Measurements from ENCODE around the gene TLX2.

The TLX2 gene

GRCh38 chr2:74497777-74498499 lies 16.3 kb upstream of the TLX2 start:
- DNase-seq, result no peak

GRCh38 chr2:74498500-74499266 lies 15.6 kb upstream of the TLX2 start:
- no peak for DNase-seq

DNA sequence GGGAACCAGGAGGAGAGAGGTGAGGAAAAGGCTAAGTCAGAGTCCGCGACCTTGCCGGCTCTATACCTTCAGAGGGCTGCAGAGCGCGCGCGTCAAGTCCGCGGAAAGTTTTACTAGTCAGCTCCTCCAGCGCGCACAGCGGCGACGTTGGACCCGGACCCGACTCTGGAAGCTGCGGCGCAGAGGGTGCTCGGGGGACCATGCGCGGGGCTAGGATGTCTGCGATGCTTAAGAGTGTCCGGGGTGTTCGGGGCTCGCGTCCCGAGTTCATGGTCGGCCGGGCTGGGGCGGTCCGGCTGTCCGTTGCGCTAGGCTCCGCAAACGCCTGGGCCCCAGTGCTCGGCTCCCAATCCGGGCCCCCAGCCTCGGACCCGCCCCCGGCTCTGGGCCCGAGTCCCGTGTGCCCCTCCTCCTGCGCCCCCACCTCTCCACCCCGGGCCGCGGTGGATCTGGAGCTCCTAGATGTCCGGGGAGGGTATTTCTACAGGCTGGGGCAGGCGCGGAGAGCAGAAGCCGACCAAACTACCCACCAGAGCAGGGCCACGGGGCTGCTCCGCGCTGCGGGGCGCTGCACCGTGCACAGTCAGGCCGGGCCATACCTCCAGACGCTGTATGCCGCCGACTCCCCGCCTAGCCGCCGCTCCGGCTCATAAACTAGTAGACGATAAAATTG lies 14.8 kb upstream of the TLX2 start, which contains the start of gene LBX2:
Gene LBX2, minus strand, starts transcription at position 337 of the 673 bp plus-strand sequence. Its CDS starts 66 bp downstream, at position 271.
- DNase-seq, result no peak

DNA sequence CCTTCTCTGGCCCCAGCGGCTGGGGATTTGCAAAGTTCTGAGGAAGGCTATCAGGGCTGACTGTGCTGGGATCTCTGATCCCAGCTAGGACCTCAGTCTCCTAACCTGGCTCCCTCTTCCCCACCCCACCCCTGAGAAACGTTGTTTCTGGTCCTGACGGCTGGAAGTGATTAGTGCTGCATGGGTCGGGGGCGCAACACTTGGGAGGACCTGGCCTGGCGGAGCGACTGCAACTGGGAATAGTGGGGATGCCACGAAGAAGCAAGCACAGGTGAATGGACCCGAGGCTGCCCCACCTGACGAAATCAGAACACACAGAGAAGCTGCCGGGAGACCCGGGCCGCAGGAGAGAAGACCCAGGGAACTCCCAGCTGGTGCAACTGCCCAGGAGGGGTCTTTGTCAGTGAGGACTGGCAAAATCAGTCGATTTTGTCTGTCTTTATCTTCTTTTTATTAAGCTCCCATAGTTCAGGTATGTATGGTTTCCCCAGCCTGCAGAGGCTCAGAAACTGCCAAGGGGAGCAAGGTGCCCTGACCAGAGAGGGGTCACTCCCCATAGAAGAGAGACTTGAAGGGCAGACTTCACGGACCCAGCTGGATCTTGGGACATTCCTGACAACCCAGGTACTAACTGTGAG lies 14.2 kb upstream of the TLX2 start:
- no peak for DNase-seq

- DNase-seq, result no peak
Observed at GRCh38 chr2:74500578-74500946, 13.7 kb upstream of the TLX2 start.

DNA sequence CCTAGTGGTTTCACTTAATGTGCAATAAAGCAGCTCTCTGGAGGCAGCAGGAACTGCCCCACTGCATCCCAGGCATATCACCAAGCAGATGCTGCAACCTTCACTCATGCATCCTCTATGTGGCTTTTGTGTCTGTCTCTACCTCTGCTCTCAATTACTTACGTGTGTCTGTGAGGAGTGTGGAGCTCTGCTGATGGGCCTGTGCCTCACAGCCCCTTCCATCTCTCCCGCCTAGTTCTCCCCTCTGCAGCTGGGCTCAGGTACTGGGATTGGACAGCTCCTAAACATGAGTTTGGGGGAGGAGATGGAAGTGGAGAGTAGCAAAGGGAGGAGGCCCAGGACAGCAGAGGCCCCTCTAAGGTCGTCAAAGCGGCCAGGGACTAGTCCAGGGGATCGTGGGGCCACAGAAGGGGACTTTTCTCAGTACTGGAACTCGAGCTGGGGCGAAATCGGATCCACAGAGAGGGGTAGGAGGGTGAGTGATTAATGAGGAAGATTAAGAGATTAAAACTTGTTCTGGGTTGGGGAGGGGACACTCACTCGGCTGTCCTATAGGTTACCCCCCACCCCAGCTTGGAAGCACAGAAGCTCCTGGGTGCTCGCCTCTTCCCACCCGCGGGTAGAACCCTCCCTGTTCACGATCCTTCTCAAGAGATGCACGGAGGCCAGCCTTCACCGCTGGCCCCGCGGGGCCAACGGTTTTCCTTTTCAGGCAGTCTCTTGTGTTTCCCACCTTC lies 12.7 kb upstream of the TLX2 start:
- no peak for DNase-seq

GRCh38 chr2:74502147-74502719 lies 12.0 kb upstream of the TLX2 start:
- DNase-seq, result no peak

DNA sequence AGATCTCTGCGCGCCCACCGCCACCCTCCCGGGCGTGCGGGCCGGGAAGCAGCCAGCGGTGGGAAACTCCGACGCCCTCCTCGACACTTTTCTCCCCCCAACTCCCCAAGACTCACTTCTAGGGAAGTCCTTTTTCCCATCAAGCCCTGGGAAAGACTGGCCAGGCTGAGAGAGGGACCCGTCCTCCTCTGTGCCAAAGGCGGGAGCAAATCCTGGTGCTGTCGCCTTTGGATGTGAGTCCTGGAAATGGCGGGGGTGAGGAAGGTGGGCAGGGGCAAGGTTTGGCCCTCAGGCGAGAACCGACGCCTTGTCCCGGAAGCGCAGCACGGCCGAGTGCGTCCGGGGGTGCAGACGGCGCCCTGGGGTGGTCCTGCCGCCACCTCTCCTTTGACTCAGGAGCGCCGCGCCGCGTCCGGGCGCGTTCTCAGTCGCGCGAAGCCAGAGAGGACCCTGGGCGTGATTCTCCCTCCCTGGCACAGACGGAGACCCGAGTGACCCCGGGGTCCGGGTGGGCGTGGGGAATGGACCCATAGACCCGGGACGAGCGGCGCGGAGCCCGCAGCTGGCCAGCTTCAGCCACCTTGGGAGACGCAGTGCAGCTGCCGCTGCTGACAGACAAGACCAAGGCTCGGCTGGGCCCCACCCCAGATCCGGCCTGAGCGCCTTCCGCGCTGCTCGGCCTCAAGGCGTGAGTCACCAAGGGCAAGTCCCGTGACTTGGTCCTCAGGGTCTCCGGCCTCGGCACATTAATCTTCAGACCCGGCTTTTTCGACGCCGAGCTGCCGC lies 11.3 kb upstream of the TLX2 start:
- peak; percentile 49 for DNase-seq

DNA sequence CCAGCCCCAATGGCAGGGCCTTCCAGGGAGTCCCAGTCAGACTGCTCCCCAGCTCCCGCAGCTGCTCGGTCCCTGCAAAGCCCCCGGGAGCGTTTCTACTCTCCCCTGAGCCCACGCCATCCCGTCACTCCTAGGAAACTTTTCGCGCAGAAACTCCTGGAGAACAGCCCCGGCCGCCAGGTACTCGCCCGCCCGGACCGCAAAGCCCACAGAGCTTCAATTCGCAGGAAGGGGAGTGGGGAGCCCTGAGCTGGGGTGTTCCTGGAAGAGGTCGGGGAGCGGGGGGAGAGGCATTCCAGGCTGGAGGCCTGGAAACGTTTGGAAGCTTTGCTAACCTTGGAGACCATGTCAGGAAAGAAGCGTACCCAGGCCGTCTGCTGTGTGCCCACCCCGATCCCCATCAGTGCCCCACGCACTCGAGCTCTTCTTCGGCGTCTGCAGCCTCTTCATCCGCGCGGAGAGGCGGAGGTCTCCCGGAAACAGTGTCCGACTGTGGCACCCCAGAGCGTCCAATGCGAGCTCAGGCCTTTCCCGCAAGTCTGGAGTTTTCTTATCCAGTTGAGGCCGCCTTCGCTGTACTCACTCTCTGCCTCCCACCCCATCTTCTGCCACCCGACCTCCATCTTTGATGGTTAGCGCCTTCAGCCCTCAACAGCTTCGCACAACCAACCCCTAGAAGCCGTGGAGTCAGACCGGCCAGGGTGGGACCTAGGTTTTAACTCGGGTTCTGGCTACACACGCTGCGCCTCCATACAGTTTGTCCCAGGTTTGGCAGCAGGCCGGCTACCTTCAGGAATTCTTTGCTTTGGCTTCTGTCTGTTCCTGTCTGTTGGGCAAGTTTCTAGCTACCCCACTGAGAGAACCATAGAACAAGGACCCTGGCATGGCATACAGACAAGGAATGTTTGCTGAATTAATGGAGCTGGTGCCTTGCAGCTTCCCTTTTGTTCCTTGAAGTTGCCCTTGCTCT lies 10.5 kb upstream of the TLX2 start:
- DNase-seq, result no peak

- no peak for DNase-seq
Observed at GRCh38 chr2:74504591-74504990, 9.7 kb upstream of the TLX2 start.

- DNase-seq, result no peak
Observed at GRCh38 chr2:74505448-74506246, 8.6 kb upstream of the TLX2 start.

GRCh38 chr2:74507145-74507925 lies 6.9 kb upstream of the TLX2 start, which contains the start of gene PCGF1:
Gene PCGF1, minus strand, starts transcription at chr2:74507695. Its CDS starts 27 bp downstream, at chr2:74507668.
- peak; percentile 96 for DNase-seq

DNA sequence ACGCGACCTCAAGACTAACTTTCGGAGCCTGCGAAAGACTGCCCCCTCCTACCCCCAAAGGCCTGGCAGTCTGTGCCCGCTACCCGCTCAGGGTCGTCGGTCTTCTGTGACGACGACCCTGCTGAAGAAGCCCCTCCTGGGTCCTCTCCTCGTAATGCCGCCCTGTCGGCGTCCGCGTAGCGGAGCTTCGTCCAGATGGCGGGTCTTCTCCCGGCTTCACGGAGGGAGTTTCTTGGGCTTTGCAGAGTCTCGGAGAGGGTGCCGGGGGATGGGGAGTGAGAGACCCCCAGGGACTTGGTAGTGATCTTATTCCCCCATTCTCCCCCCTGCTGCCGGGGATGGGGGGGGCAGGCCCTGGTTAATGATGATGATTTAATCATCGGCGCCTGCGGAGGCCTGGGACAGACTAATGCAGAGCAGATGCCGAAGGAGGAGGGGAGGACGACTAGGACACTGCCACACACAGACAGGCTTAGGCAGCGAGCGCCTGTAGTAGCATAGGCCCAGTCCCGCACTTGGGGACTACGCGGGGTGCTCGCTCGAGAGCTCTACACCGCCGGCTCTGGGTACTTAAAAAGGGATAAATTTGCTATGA lies 6.2 kb upstream of the TLX2 start:
- DNase-seq, result peak; percentile 34

DNA sequence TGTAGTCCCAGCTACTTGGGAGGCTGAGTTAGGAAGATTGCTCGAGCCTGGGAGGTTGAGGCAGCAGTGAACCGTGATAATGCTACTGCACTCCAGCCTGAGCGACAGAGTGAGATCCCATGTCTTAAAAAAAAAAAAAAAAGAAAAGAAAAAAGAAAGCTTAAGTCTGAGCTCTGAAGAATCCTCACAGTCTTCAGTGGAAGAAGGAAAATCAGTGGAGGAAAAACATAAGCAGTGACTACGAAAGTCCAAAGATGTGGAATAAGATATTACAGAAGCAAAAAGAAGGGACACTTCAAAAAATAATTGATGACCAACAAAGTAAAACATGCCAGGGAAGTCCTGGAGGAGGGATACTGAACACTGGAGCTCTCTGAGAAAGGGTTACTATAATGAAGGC lies 4.0 kb upstream of the TLX2 start:
- DNase-seq, result no peak

DNA sequence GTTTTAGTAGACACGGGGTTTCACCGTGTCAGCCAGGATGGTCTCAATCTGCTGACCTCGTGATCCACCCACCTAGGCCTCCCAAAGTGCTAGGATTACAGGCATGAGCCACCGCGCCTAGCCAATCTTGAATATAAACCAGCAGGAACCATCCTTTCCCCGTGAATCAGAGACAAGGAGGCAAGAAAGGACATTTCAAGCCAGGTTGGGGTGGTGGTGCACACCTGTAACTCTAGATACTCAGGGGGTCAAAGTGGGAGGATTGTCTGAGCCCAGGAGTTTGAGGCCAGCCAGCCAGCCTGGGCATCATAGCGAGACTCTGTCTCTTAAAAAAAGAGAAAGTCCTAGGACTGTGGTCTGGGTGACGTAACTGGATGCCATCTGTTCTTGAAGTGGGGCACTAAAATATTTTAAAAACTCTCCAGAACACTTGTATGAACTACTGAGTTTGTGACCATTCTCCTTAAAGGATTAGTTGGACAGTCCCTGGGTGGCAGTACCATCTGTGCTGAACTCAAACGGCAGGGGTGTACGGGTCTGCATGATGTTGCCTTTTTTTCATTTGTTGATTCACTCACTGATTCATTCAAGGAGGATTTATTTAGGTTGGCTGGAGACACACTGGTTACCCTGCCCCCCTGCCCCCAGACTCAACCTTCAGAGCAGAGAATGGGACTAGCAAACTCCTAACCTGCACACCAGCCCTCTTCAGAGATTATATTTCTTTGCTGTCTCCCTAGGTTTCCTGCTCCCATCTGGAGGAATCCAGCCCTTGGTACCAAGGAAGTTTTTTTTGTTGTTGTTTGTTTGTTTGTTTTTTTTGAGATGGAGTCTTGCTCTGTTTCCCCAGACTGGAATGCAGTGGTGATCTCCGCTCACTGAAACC lies 2.9 kb upstream of the TLX2 start:
- no peak for DNase-seq

GRCh38 chr2:74512744-74513604 lies 1.3 kb upstream of the TLX2 start:
- no peak for DNase-seq

Measured in GOT3 (cell line).